Stimulated activated naive CD4-positive, alpha-beta T cell (primary cell): ENCODE data around the gene PPP2R5D.
"Not testable (repeated sequence)": the region's sequence is repeated elsewhere in the genome, so short reads cannot be mapped to it uniquely, and the experiment has no call there.

ENCODE experiments used
- DNase-seq, 6 experiments: peaks; one replicate each; lab custom pipeline; 2025; lab: John Stamatoyannopoulos, UW

Gene PPP2R5D

DNA sequence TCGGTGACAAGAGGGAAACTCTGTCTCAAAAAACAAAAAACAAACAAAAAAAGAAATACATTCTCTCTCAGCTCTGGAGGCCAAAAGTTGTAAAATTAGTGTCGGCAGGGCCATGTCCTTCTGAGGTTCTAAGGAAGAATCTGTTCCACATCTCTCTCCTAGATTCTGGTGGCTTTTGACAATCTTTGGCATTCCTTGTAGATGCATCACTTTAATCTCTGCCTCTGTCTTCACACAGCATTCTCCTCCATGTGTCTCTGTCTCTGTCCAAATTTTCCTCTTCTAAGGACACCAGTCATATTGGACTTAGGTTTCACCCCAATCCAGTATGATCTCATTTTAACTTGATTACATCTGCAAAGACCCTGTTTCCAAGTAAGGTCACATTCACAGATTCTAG lies 9.1 kb downstream of the PPP2R5D start:
- DNase-seq = no peak

DNA sequence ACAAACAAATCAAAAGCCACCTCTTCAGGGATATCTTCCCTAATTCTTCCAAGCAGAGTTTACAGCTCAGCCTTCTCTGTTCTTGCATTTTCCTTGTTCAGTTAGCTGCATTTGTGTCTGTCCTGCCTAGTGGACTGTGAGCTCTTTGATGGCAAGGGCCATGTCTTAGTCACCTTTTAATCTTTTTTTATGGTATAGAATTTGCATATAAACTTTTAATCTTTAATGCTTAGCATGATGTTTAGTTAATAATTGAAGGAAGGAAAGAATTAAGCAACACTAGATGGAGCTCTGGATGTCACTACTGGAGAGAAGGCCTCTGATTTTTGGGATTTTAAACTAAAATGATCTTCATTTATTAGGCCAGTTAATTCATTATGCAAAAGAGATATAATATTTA lies 12.1 kb downstream of the PPP2R5D start:
- DNase-seq = no peak

DNA sequence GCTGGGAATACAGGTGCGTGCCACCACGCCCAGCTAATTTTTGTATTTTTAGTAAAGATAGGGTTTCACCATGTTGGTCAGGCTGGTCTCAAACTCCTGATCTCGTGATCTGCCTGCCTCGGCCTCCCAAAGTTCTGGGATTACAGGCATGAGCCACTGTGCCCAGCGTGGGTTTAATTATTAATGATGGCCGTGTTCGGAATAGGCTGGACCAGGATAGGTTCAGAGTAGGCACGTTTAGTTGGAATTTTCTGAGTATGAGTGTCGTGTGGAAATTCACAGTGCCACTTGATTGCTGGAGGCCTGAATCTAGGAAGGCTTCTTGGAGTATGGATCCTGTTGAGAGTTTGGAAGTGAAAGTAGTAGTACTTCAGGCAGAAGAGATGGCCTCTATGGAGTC lies 13.8 kb downstream of the PPP2R5D start:
- not testable (repeated sequence) for DNase-seq

DNA sequence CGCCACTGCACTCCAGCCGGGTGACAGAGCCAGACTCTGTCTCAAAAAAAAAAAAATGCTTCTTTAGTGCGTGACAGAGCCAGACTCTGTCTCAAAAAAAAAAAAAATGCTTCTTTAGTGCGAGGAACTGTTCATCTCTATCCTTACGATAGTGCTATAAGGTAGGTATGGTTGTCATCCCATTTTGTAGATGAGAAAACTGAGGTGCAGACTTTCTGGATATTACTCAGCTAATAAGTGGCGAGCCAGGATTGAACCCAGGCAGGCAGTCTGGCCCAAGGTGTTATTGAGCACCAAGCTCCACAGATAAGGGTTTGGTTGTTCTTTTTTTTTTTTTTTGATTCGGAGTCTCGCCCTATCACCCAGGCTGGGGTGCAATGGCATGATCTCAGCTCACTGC lies 17.5 kb downstream of the PPP2R5D start:
- DNase-seq = no peak

DNA sequence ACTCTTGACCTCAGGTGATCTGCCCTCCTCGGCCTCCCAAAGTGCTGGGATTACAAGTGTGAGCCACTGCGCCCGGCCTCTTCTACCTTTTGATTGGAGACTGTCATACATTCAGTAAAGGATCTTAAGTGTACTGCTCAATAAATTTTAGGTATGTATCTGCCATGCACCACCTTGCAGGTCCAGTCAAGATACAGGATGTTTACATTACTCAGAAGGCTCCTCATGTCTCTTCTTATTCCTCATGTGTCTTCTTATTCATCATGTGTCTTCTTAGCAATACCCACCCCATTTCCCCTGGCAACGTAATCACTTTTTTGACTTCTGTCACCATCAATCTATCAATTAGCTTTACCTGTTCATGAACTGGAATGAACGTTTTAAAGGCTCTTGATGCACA lies 21.5 kb downstream of the PPP2R5D start:
- DNase-seq = no peak

DNA sequence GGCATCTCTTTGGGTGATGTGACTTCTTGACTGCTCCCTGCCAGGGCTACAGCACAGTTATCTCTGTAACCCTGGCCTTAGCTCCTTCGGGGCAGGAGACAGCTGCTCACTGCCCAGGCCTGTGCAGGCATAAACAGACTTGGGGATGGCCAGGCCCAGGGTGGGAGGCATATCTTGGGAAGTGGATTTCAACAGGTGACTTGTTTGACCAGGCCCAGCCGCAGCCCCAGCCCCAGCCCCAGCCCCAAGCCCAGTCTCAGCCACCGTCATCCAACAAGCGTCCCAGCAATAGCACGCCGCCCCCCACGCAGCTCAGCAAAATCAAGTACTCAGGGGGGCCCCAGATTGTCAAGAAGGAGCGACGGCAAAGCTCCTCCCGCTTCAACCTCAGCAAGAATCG lies 21.9 kb downstream of the PPP2R5D start:
- no peak for DNase-seq

DNA sequence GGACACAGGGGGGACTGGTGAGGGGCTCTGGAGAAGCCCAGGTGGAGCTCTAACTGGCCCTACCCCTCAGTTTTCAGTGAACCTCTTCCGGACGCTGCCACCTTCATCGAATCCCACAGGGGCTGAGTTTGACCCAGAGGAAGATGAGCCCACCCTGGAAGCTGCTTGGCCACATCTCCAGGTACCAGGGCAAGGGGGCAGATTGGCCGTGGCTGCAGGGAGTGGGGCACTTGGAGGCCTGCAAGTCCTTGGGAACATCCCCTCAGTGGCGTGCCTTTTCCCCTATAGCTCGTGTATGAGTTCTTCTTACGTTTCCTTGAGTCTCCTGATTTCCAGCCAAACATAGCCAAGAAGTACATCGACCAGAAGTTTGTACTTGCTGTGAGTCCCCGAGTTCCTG lies 22.8 kb downstream of the PPP2R5D start:
- no peak for DNase-seq

DNA sequence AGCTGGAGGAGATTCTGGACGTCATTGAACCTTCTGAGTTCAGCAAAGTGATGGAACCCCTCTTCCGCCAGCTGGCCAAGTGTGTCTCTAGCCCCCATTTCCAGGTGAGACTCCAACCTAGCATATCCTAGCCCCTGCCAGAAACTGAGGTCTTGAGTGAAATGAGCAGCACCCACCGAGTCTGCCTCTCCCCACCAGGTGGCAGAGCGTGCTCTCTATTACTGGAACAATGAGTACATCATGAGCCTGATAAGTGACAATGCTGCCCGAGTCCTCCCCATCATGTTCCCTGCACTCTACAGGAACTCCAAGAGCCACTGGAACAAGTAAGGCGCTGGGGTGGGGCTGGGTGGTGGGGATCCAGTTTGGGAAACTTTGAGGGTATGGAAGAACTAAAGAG lies 24.8 kb downstream of the PPP2R5D start:
- peak in 4 of 6 experiments; percentile 7 to 31 (median 24) for DNase-seq

DNA sequence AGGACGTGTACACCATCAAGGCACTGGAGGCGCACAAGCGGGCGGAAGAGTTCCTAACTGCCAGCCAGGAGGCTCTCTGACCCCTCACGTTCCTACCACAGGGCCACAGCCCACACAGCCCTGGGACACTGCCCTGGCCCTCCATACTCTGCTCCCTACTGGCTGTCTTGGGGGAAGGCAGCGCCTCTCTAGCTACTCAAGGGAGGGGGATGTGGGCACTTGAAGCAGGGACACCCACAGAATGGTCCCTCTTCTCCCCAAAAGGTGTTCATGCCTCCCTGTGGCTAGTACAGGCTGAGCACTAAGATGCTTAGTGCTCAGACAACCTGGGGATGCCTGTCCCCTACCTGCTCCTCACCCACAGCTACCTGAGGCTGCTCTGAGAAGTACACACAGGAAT lies 26.8 kb downstream of the PPP2R5D start:
- no peak for DNase-seq

DNA sequence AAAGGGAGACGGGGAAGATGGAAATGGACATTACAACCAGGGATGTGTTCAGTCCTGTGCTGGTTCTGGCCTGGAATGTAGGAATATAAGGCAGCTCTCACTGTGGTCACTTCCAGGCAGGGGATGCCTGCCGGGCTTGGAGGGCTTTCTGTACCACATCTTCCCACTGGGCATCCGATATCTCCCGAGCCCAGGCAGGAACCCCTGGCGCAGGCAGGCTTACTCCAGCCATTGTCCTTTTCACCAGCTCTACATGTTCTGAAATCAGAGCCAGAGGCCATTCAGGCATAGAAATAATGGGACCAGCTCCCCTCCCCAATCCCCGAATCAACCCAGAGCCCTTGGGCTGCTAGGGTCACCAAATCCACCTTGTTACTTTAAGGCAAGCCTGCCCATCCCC lies 28.0 kb downstream of the PPP2R5D start:
- DNase-seq = no peak

DNA sequence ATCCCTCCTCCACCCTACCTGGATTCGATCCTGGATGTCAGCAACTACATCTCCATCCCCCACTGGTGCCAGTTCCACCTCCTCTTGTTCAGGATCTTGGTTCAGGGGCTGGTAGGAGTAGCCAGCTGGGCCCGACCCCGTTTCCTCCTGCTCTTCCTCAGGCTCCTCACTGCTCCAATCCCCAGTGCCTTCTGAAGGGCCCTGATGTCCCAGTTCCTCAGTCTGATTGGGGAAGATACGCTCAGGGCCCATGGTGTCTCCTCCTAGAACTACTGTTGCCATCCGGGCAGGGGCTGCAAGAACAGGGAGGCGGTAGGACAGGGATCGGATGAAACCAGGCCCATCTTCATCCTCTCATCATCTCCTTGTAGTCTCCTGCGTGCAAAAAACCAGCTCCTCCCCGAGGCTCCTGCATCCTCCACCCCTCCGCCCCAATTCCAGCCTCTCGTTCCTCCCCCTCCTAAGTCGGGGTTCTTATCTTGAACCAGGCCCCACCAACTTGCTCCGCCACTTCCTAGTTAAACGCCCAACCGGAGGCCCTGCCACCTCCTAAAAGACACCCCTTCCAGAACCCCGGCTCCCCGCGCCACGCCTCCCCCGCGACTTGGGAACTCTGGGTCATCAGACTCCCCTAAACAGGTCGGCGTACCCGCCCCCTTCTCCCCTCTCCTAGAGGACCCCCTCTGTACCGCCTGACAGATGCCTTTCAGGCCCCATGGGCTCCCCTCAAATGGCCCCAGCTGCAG lies 28.9 kb downstream of the PPP2R5D start:
- peak in 2 of 6 experiments; percentile 67 to 79 for DNase-seq

DNA sequence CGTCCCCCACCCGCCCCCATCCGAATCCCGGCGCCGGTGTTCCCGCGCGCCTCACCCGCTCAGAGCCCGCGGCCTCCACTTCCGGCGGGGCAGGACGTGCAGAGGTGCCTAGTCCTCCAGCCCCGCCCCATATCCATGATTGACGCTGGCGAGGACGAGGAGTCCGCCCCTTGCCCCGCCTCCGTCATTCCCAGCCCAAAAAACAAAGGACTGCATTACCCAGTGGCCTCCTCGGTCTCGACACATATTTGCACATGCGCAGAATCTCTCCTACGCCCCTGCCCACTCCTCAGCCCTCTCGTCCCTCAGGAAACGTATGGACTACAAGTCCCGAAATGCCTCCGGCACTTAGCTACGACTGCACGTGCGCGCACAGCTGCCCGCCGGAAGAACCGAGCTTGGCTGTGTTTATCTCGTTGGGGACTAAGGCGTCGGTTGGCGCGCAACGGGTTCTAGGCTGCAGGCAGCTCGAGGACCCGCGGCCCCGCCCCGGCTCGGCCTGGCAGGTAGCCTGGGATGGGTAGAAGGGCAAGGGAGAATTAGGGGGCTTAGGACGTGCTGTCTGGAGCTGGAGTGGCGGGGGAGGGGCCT lies 29.6 kb downstream of the PPP2R5D start, which contains the start of the genes KLHDC3 and MEA1:
TSS of gene KLHDC3 (plus strand) at position 407 of the 591 bp plus-strand sequence. CDS start 2,944 bp downstream, outside the sequence.
TSS of gene MEA1 (minus strand) at position 104 of the 591 bp plus-strand sequence. CDS start 133 bp downstream, outside the sequence.
- peak; percentile 90 to 100 (median 98) for DNase-seq

DNA sequence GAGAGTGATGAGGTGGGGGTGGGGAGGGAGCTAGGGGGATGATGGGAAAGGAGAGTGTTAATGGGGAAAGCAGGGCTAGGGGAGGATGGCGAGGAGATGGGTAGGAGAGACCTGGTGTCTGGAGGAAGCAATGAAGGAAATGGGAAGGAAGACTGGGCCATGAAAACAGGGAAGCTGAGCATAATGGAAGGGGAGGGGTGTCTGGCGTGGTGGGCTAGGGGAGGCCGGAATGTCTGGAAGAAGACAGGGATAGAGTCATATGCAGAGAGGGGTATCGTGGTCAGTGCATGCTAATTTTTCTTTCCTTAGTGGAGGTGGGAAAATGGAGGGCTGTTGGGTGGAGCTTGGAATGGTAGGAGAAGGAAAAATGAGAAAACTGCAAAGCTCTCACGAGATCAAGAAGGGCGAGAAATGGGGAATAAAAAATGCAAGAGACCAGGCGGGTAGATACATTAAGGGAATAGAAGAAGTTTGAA lies 30.1 kb downstream of the PPP2R5D start:
- no peak for DNase-seq

DNA sequence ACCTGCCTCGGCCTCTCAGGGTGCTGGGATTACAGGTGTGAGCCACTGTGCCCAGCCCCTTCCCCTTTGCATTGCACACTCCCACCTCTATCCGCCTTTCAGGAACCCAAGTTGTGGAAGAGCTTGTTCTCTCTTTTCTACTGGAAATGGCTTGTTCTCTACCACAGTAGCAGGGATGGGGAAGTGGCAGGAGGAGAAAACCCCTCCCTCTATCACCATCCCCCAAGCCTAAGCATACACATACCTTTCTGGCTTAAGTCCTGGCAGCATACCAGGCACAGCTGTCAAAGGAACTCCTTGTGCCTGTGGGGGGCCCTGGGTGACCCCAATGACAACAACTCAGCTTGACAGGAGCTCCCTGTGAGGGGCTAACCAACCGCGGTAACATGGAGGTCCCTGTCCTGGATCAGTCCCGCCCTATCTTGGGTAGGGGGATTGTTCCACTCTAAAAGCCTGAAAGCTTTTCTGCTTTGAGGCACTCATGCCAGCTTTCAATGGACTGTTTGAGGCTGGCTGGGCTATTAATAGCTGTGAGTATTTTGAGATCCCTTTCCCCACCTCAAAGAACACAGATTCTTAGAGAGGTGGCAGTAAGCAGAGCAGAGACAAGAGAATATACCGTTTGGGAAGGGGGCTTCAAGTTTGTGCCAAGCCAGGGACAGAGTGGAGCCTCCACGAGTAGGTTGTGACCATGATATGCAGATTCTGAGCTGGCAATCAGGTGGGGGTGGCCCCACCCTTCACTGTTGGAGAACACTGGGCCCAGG lies 32.0 kb downstream of the PPP2R5D start:
- no peak for DNase-seq

DNA sequence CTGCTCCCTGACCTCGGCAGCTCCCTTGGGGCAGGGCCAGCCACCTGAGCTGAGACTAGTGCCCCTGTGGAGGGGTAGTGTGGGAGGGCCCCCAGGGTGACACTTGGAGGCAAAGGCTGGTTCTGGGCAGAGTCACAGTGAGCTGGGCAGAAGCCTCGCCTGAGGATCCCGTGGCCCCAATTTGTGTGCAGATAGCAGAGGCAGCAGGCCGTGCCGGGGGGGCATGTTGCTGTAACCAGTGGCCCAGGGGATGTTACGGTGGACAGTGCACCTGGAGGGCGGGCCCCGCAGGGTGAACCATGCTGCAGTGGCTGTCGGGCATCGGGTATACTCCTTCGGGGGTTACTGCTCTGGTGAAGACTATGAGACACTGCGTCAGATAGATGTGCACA lies 32.6 kb downstream of the PPP2R5D start:
- DNase-seq = no peak

DNA sequence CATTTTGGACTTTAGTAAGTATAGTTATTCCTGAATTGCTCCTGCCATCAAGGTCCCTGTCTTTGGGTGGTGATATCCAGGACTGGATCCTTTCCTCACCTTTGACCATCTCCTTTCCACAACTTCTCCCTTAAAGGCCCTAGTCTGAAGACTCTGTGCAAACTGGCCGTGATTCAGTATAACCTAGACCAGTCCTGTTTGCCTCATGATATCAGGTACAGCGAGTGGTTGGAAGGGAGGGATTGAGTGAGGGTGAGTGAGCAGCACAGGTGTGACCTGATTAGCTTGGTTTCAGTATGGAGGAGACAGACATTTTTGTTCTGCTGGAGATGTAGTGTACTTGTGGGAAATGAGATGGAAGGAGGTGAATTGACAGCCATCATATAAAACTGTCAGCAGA lies 34.8 kb downstream of the PPP2R5D start:
- no peak for DNase-seq

DNA sequence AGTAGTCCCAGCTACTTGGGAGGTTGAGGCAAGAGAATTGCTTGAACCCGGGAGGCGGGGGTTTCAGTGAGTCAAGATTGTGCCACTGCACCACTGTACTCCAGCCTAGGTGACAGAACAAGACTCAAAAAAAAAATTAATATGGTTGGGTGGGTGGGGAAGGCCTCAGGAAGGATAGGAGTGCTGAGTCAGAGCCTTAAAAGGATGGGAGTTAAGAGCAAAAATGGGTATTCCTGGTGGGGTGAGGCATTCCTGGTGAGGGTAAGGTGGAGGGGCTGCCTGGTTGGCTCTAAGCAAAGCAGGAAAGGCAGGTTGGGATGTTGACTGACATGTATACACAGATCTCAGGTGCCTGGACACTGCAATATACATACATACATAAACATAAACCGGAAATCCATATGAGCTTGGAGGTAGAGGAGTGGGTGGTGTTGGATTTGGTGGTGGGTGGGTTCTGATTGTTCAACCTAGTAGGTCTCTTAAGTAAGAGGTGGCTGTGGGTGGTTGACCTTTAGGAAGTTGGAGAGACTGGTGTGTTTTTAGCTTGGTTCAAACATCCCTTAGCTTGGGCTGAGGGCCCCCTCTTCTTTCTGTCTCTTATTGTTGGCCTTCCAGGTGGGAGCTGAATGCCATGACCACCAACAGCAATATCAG lies 35.8 kb downstream of the PPP2R5D start:
- DNase-seq = no peak

DNA sequence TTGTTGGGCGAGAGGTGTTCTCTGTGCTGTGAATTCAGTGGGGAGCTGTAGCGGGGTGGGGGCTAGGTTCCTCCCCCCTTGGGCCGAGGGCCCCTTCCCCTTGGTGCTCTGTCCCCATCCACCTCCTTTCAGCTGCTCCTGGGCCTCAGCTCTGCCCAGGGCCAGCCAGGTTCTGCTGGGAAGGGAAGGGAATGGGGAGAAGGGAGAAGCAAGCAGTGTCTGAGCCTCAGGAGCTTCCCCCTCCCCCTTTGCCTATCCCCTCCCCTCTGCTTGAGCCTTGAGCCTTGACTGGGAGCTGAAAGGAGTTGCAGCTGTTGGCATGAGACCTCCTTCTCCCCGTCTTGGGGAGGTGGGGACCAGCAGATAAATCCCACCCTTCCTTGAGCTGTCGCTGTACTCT lies 36.5 kb downstream of the PPP2R5D start:
- no peak for DNase-seq

DNA sequence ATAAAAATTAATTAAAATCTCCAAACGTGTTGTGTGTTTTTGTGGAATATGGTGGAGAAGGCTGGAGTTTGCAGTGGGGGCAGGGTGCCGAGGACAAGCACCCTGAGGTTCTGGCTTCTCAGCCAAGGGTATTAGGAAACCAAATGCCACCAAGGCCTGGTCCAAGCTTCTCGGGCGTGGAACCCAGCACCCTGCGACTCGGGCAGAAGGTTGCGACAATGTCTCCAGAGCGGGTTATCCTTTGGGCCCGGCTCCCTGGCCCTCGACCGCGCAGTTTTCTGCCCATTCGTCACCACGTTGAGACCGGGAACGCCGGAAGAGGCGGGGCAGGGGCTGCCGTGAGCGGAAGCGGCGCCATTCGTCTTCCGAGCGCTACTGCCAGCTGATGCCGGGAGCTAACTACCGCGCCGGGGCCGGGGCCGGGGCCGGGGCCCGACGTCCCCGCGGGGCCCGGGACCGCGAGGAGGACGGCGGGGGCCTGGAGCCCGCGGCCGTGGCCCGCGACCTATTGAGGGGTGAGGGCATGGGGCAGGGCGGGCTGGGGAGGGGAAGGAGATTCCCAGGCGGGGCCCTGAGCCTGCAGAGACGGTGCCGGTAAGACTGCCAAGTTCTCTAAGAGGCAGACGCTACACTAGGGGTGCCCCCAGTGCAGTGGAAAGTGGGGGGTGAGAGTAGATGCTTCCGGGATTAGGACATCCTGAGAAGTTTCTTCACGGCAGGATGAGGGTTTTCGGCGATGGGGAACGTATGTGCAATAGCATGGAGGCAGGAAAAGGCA lies 37.1 kb downstream of the PPP2R5D start, which contains the start of gene RRP36:
TSS of gene RRP36 (plus strand) at position 354 of the 778 bp plus-strand sequence. CDS start at position 386, 32 bp downstream.
- peak; percentile 36 to 57 (median 45) for DNase-seq

DNA sequence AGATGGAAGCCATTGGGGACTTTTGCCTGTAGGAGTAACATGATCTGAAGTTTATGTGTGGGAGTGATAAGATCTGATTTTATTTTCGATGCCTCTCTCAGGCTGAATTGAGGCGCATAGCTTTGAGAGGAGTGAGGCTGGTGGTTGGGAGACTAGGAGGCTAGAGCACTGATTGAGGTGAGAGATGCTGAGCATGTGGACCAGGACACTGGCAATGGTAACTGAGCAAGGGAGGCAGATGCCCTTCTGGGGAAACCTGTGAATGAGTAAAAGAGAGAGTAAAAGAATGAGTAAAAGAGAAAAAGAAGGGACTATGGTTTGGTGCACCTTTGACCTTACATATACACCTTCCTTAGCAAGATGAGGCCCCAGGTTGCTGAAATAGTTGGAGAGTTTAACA lies 40.1 kb downstream of the PPP2R5D start:
- DNase-seq = no peak

DNA sequence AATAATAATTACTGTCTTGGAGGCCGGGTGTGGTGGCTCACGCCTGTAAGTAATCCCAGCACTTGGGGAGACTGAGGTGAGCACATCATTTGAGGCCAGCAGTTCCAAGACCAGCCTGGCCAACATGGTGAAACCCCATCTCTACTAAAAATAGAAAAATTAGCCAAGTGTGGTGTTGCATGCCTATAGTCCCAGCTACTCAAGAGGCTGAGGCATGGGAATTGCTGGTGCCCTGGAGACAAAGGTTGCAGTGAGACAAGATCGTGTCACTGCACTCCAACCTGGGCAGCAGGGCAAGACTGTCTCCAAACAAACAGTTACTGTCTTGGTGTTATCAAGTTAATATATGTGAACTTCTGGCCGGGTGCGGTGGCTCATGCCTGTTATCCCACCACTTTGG lies 42.0 kb downstream of the PPP2R5D start:
- DNase-seq = no peak
